ENCODE results near the gene LKAAEAR1. TPM values are rescaled to one million over a fixed set of nuclear protein-coding genes. Genes with fewer than 3 reads are reported as not detected.

The LKAAEAR1 gene
- total and polyA plus RNA-seq, 2 of the 13 experiments (the other 11 are each of a cell fraction or from before 2014, with no cell fraction given) = not detected

DNA sequence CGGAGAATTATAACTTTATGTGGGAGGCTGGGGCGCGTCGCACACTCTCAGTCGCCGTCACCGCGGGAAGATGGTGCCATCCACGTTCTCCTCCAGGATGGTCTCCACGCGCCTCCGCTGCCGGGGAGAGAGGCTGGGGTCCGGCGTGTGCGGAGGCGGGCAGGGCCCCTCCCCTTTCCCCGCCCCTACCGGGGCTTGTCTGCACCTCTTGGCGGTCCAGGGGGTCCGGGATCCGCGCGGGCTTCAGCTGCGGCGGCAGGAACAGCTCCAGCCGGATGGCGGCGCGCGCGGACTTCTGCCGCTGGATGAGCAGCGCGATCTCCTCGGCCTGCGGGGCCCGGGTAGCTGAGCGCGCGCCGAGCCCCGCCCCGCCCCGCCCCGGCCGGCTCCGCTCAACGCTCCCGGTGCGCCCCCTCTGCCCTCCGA, 807 bp downstream of the LKAAEAR1 start (continued):
- TF ChIP-seq CHCHD3 (CRISPR knock-in tag; IDR thresholded peaks at IDR 0.05) (no peak), ZFP82 (CRISPR knock-in tag; IDR thresholded peaks at IDR 0.05; ENCODE audit: borderline replicate concordance) (peak; percentile 69; the same call in 1 of the 2 replicates), HOXA7 (CRISPR knock-in tag; IDR thresholded peaks at IDR 0.05) (no peak), SMARCE1 (IDR thresholded peaks at IDR 0.05; ENCODE audit: borderline replicate concordance) (no peak), ZNF652 (CRISPR knock-in tag; IDR thresholded peaks at IDR 0.05; ENCODE audit: borderline replicate concordance, low read depth) (no peak), EEA1 (CRISPR knock-in tag; IDR thresholded peaks at IDR 0.05; ENCODE audit: borderline replicate concordance) (no peak; the same call in 1 of the 2 replicates), TMF1 (CRISPR knock-in tag; IDR thresholded peaks at IDR 0.05; ENCODE audit: low read depth) (no peak), TBX2 (CRISPR knock-in tag; IDR thresholded peaks at IDR 0.05; ENCODE audit: borderline replicate concordance) (peak; percentile 43; the same call in 1 of the 2 replicates), ZNF788 (CRISPR knock-in tag; IDR thresholded peaks at IDR 0.05; ENCODE audit: borderline replicate concordance) (no peak), ISX (CRISPR knock-in tag; conservative IDR thresholded peaks at IDR 0.05) (no peak), ZNF451 (CRISPR knock-in tag; IDR thresholded peaks at IDR 0.05) (no peak), ZNF232 (CRISPR knock-in tag; IDR thresholded peaks at IDR 0.05; ENCODE audit: borderline replicate concordance) (0 out of 2 replicates have a peak, but pooled peaks have one; percentile 51), ARNTL (CRISPR knock-in tag; IDR thresholded peaks at IDR 0.05) (no peak), ZNF577 (CRISPR knock-in tag; IDR thresholded peaks at IDR 0.05; ENCODE audit: borderline replicate concordance, low read depth) (no peak)
- TF ChIP-seq, protein P1, sequence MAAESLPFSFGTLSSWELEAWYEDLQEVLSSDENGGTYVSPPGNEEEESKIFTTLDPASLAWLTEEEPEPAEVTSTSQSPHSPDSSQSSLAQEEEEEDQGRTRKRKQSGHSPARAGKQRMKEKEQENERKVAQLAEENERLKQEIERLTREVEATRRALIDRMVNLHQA (CRISPR knock-in tag; IDR thresholded peaks at IDR 0.05) = no peak
- TF ChIP-seq, protein P2, sequence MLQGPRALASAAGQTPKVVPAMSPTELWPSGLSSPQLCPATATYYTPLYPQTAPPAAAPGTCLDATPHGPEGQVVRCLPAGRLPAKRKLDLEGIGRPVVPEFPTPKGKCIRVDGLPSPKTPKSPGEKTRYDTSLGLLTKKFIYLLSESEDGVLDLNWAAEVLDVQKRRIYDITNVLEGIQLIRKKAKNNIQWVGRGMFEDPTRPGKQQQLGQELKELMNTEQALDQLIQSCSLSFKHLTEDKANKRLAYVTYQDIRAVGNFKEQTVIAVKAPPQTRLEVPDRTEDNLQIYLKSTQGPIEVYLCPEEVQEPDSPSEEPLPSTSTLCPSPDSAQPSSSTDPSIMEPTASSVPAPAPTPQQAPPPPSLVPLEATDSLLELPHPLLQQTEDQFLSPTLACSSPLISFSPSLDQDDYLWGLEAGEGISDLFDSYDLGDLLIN (CRISPR knock-in tag; IDR thresholded peaks at IDR 0.05; ENCODE audit: borderline replicate concordance) = no peak; the same call in 1 of the 2 replicates
- TF ChIP-seq, protein P3, sequence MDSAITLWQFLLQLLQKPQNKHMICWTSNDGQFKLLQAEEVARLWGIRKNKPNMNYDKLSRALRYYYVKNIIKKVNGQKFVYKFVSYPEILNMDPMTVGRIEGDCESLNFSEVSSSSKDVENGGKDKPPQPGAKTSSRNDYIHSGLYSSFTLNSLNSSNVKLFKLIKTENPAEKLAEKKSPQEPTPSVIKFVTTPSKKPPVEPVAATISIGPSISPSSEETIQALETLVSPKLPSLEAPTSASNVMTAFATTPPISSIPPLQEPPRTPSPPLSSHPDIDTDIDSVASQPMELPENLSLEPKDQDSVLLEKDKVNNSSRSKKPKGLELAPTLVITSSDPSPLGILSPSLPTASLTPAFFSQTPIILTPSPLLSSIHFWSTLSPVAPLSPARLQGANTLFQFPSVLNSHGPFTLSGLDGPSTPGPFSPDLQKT (CRISPR knock-in tag; IDR thresholded peaks at IDR 0.05; ENCODE audit: borderline replicate concordance) = no peak
- TF ChIP-seq, protein P4, sequence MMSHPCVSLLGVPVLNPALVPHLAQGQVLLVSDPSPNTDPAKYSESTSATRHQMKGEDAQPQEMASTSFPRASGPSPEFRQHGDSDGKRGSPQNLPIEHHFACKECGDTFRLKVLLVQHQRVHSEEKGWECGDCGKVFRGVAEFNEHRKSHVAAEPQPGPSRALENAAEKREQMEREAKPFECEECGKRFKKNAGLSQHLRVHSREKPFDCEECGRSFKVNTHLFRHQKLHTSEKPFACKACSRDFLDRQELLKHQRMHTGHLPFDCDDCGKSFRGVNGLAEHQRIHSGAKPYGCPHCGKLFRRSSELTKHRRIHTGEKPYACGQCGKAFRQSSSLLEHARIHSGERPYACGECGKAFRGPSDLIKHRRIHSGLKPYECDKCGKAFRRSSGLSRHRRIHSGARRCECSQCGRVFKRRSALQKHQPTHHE (CRISPR knock-in tag; IDR thresholded peaks at IDR 0.05; ENCODE audit: borderline replicate concordance) = no peak
- TF ChIP-seq, protein P5, sequence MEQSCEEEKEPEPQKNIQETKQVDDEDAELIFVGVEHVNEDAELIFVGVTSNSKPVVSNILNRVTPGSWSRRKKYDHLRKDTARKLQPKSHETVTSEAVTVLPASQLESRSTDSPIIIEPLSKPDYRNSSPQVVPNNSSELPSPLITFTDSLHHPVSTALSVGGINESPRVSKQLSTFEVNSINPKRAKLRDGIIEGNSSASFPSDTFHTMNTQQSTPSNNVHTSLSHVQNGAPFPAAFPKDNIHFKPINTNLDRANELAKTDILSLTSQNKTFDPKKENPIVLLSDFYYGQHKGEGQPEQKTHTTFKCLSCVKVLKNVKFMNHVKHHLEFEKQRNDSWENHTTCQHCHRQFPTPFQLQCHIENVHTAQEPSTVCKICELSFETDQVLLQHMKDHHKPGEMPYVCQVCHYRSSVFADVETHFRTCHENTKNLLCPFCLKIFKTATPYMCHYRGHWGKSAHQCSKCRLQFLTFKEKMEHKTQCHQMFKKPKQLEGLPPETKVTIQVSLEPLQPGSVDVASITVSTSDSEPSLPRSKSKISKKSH (CRISPR knock-in tag; IDR thresholded peaks at IDR 0.05; ENCODE audit: borderline replicate concordance) = no peak
- TF ChIP-seq, protein P6, sequence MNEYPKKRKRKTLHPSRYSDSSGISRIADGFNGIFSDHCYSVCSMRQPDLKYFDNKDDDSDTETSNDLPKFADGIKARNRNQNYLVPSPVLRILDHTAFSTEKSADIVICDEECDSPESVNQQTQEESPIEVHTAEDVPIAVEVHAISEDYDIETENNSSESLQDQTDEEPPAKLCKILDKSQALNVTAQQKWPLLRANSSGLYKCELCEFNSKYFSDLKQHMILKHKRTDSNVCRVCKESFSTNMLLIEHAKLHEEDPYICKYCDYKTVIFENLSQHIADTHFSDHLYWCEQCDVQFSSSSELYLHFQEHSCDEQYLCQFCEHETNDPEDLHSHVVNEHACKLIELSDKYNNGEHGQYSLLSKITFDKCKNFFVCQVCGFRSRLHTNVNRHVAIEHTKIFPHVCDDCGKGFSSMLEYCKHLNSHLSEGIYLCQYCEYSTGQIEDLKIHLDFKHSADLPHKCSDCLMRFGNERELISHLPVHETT (CRISPR knock-in tag; conservative IDR thresholded peaks at IDR 0.05) = 0 out of 2 replicates have a peak, but pooled peaks have one; percentile 65
- TF ChIP-seq, protein P7, sequence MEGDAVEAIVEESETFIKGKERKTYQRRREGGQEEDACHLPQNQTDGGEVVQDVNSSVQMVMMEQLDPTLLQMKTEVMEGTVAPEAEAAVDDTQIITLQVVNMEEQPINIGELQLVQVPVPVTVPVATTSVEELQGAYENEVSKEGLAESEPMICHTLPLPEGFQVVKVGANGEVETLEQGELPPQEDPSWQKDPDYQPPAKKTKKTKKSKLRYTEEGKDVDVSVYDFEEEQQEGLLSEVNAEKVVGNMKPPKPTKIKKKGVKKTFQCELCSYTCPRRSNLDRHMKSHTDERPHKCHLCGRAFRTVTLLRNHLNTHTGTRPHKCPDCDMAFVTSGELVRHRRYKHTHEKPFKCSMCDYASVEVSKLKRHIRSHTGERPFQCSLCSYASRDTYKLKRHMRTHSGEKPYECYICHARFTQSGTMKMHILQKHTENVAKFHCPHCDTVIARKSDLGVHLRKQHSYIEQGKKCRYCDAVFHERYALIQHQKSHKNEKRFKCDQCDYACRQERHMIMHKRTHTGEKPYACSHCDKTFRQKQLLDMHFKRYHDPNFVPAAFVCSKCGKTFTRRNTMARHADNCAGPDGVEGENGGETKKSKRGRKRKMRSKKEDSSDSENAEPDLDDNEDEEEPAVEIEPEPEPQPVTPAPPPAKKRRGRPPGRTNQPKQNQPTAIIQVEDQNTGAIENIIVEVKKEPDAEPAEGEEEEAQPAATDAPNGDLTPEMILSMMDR (CRISPR knock-in tag; IDR thresholded peaks at IDR 0.05) = peak; percentile 90

Data from HepG2 (cell line).